ENCODE results near the gene HOMEZ.

DNA sequence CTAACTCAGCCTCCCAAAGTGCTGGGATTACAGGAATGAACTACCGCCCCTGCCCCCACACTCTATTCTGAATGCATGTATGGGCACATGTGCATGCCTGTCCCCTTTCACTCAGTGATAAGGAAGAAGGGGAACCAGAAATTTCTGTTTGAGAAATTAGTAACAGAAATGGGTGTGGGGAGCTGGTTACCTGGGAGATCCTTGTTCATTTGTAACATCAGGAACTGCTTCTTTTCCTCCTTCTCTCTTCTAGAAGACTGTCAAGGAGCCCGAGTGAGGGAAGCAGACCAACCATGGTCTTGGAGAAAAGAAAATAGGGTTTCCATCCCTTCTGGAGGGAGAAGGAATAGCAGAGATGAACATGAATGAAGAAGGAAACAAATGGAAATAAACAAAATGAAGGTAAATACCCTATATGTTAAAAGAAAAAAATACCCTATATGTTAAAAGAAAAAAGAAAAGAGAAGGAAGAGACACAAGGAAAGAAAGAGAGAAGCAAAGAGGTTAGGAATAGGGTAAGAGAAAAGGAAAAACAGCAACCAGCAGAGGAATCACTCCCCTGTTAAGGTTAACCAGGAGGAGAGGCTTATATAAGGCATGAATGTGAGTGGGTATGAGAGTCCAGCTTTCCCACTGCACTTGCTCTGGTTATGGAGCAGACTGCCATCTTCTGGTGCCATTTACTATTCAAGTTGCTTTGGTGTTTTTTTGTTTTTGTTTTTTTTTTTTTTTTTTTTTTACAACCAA lies 13.5 kb upstream of the HOMEZ start:
- TF ChIP-seq POLR2A (IDR thresholded peaks at IDR 0.05; ENCODE audit: low read depth, low read length) (no peak), POLR2AphosphoS5 (IDR thresholded peaks at IDR 0.05; ENCODE audit: low read depth, low read length) (no peak), TAF1 (IDR thresholded peaks at IDR 0.05; ENCODE audit: low read depth, low read length) (no peak), PAX5 (IDR thresholded peaks at IDR 0.05; ENCODE audit: insufficient read depth, low read length, severe bottlenecking) (no peak), SPI1 (IDR thresholded peaks at IDR 0.05; ENCODE audit: low read depth, low read length) (no peak), POU2F2 (IDR thresholded peaks at IDR 0.05; ENCODE audit: low read depth, low read length) (no peak)

Data from GM12891 (cell line).